ENCODE measurements around the gene NKAIN4.
"Not testable (repeated sequence)": the region's sequence is repeated elsewhere in the genome, so short reads cannot be mapped to it uniquely, and the experiment has no call there.

NKAIN4 gene

DNA sequence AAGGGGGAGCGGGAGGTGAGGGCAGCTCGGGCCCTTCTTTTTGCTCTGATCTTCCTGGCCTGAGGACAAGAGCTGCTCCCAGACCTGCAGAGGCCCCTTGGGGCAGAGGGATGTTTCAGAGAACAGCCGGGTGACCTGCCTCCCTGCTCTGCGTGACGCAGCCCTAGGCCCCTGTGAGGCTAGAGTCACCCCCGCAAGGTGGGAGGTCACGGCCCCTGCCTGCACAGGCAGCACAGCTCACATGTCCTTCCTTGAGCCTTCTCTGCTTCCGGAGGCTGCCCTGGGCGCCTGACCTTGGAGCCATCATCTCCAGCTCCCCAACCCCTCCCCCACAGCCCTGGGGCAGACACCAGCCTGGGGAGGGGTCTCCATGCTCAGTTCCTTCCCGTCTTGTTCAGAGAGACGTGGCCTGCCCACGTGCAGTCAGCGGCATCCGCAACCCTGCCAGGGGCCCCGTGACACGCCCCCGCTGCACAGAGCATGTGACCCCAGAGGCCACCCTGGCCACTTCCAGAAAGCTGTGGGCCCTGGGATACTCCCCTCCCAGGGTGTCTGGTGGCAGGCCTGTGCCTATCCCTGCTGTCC is 18.8 kb downstream of the NKAIN4 start, which contains the start of gene BIRC7:
BIRC7 (plus strand) TSS at position 507 of the 585 bp plus-strand sequence. CDS start 192 bp downstream, outside the sequence.
- no peak for DNase-seq

DNA sequence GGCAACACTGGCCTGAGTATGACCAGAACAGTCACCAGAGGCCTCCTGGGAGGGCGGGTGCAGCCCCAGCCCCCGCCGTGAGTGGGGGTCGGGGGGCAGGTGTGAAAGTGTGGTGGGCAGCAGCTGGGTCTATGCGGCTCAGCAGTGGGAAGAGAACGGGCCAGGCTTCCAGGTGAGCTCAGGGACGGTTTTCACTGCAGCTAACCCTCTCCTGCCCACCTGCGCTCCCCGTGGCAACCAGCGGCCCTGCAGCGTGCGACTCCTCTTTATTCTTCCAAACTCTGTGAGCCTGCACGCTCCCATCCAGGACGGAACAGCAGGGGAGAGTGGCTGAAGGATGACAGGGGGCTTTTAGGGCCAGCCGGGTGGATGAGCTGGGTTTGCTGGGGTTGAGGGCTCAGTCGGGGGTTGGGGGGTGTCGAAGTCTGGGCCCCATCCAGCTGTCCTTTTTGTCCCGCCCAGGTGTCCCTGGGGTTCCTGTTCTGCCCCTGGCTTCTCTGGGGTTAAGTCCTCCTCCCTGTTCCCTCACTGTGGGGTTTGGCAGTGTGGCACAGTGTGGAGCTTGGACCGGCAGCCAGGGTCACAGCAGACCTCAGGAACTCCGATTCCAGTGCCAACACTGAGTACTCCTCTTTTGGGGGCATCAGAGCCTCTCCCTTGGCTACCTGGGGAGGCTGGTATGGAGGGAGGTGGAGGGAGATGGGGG is 19.4 kb downstream of the NKAIN4 start:
- DNase-seq = no peak

DNA sequence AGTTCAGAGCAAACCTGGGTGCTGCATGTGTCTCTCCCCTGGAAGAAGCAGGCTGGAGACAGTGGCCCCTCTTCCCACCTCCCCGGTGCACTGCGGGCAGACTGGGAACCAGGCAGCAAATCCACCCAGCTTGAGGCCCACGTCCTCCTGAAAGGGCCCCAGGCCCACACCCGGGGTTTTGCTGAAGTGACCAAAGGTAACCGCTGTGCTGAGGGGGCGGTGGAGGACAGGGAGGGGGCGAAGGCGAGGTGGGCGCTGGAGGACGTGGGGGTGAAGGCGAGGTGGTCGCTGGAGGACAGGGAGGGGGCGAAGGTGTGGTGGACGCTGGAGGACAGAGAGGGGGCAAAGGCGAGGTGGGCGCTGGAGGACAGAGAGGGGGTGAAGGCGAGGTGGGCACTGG is 20.3 kb downstream of the NKAIN4 start:
- DNase-seq = no peak

DNA sequence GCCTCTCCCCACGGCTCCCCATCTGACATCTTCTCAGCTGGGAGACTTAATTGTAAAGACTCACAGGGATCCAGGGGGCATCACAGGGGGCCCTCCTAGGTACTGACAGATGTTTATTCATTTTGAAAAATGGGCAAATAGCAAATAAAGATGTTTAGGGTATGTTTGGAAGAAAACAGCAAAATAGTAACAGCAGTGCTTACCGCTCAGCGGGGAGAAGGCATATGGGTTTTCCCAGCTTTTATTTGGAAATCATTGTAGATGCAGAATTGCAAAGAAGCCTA is 21.3 kb downstream of the NKAIN4 start:
- no peak for DNase-seq

DNA sequence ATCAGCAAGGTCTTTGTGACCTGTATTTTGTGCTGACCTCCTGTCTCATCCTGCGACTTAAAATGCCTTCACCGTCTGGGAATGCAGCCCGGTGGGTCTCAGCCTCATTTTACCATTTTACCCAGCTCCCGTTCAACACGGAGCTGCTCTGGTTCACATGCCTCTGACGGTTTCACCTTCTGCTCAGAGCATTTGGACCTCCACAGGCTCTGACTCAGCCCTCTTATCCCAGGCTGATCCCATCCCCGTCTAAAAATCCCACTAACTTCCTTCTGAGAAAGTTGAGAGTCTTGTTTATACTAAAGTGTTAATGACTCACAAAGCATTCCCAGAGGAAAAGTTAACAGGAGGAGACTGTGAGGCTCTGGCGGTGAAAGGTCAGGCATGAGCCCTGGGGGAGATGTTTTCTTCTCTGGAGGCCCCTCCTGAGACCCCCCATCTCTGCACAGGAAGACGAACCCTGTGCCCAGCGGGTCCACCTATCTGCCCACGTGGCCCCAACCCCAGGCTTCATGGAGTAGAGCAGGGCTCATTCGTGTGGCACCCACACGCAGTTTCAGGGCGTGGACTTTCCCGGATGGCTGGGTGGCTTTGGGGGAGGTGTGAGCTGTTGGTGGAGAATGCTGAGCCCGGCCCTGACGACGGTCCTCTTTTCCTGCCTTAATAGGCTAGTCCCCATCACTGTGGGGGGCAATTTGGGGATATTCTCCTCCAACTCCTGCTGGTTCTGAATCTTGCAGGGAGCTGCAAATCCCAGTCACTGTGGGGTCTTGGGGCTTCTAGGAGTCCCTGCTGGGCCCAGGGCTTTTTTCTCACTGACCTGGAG is 21.8 kb downstream of the NKAIN4 start:
- DNase-seq = no peak

DNA sequence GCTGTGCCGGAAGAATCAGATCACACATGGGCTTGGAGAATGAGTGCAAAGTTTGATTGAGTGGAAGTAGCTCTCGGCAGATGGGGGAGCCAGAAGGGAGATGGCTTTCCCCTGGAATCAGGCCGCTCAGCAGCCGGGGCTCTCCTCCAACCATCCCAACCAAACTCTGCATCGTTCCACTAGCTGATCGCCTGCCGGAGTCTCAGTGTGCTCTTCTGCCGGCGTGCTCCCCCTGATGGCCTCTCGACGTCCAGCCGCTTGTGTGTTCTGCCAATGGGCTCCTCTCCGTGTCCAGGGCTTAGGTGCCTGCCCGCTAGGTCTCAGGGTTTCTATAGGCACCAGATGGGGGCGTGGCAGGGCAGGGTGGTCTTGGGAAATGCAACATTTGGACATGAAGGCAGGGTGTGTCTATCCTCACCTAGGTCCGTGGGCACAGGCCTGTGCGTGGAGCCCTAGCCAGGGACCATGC is 23.4 kb downstream of the NKAIN4 start:
- no peak for DNase-seq

DNA sequence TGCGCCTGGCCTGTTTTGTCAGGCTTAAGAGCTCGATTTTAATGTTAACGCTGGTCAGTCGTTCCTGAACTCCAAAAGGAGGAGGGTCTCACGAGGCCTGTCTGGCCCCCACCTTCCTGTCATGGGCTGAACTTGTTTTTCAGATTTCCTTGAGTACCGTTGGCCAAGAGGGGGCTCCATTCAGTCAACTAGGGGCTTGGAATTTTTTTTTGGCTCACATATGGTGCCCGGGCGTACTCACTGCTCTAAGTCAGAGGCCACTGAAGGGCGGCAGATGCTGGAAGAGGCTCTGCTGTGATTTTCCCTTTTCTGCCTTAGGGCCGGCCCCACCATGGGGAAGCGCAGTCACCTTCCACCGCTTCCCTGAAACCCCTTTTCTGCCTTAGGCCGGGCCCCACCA is 25.5 kb downstream of the NKAIN4 start:
- no peak for DNase-seq

DNA sequence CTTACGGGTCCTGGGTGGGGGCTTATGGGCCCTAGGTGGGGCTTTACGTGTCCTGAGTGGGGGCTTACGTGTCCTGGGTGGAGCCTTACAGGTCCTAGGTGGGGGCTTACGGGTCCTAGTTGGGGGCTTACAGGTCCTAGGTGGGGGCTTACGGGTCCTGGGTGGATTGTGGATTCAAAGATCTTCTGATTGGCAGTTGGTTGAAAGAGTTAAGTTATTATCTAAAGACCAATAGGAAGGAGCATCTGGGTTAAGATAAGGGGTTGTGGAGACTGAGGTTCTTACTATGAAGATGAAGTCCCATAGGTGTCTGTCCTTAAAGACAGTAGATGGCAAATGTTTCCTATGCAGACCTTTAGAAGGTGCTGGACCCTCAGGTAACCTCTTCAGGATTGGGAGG is 27.0 kb downstream of the NKAIN4 start:
- DNase-seq = no peak

DNA sequence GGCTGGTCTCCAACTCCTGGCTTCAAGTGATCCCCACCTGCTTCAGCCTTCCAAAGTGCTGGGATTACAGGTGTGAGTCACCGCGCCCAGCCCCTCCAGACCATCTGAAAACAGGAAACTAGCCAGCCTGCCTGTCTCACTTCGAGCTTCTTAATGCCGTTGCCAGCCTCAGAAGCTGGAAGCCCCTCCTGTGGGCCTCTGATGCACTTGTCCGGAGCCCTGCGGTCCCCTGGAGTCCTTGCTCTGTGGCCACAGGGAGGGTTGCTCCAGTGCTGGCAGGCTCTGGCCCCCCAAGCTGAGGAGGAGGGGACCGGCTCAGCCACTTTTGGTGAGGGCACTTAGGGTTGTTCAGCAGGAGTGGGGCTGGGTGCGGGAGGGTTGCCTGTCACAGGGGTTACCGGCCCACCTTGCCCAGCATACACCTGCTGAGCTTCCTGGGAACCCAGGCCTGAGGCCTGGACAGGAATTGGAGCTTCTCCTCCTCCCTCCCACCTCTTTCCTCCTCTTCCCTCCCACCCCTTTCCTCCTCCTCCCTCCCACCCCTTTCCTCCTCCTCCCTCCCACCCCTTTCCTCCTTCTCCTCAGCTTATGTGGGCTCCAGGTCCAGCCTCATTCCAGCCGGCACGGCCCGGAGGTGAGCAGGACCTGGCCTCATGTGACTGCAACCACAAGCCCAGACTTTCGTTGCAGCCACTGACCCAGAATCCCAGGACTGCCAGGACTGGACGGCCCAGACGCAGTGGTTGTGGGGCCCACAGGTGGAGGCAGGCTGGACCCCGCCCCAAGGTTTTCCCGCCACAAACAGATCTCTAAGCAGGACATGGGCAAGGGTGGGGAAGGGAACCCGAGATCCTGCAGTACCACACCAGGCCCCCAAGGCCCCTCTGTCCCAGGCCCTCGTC is 28.0 kb downstream of the NKAIN4 start:
- DNase-seq = no peak

DNA sequence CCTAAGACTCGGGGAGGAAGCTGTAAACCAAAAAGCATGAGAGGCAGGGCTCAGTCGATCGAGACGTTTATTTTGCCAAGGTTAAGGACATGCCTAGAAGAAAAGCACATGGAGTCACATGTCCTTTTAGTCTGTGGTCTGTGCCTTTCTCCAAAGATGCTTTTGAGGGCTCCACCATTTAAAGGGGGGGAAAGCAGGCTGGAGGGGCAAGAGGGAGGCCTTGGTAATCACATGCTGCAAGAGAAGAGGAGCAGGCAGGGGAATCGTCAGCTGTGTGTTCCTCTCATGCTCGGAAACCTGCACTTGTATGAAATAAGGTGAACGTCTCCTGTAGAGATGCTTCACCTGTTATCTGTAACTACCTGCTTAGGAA is 29.2 kb downstream of the NKAIN4 start:
- DNase-seq = no peak

DNA sequence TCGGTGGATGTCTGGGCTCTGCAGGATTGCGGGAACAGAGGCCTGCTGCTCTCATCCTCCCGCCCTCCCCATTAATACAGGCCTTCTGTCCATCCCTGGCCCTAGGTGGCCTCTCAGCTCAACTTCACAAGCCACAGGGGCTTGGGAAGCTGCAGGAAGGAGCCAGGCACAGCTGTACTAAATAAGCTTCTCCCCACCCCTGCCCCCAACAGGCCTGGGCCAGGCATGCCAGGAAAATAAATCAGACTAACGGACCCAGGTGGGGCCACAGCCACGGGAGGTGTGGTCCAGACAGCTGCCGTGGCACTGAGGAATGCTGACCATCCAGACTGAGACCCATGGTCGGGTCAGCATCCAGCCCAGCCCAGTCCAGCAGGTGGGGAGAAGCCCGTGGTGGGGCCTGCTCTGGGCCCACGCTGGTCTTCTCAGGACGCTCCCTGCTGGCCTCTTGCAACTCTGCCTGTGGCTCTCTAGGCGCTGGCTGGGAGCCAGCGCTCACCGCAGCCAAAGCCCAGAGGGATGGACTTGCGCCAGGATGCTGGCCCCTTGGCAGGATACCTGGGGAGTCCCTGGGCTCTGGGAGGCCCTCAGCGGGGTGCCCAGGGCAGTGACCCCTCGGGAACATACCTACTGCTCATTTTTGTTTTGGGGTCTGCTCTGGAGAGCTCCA is 29.7 kb downstream of the NKAIN4 start:
- DNase-seq = no peak

DNA sequence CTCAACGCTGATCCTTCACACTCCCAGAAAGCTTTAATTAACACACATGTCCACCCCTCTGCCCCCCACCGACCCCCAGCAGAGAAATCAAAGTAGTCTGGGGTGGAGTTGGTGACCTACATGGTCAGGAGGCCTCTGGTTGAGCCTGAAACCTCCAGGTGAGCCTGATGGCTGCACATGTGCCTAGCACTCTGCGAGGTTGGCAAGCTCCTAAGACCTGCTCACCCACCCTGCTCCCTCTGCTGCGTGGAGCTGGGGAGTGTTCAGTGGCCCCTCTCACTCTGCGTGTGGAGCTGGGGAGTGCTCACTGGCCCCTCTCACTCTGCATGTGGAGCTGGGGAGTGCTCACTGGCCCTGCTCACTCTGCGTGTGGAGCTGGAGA is 30.4 kb downstream of the NKAIN4 start:
- DNase-seq = no peak

DNA sequence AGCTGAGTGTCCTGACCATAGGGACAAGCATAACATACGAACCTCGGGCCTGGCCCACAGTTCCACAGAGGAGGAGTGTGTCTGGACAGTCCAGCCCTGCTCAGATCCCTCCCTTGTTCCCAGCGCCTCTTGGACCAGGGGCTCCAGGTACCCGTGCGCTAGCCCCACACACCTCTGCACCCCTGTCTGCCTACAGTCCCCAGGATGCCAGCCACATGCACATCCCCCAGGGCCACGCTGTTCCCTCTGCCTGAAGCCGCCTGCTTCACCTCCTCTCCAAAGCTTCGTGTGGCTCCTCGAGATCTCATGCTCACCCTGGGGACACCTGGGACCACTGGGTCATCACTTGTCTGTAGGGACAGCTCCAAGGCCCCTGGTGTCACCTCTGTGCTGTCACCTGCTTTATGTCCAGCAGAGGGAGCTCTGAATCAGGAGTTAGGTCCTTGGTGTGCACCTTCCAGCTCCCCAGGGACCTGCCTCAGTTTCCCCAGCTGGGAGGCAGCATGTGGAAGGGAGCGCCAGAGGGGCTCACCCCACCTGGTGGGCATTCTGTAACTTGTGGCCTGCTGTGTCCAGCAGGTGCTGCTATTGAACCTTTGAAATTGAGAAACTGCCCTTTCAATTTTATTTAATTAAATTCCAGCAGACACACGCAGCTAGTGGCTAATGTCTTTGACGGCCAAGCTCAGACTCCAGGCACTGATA is 31.0 kb downstream of the NKAIN4 start:
- no peak for DNase-seq

DNA sequence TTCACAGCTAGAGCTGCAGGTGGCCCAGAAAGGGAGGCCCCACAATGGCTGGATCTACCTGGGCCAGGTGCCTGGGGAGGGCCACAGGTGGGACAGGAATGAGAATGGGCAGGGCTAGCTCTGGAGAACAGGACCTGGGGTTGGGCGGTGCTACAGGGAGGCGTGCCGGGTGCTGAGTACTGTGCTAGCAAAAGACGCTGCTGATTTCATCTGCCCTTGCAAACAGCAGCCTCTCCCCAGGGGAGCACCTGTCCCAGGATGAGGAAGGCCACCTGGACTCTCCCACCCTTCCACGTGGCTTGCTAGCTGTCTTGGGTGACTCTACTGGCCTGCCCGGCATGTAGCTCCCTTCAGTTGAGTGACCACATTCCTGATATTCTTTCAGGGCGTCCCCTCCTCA is 31.7 kb downstream of the NKAIN4 start:
- DNase-seq = no peak

DNA sequence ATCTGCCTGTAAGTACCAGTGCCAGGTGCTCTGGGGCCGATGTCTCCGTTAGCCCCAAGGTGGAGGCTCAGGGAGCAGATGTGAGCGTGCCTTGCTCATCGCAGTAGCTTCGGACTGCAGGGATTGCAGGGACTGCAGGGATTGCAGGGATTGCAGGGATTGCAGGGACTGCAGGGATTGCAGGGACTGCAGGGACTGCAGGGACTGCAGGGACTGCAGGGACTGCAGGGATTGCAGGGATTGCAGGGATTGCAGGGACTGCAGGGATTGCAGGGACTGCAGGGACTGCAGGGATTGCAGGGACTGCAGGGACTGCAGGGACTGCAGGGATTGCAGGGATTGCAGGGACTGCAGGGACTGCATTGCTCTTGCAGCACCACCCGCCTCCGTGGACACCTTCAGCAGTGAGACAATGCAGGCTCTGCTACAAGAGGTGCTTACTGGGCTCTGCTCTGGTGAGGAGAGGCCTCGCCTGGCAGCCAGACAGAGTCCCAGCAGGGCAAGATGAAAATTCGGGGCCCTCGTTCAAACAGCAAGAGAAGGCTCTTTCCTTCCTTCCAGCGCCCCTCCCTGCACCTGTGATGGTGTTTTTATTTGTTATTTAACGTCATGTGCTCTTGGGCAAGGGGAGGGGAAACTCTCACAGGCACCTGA is 32.7 kb downstream of the NKAIN4 start:
- DNase-seq = not testable (repeated sequence)

DNA sequence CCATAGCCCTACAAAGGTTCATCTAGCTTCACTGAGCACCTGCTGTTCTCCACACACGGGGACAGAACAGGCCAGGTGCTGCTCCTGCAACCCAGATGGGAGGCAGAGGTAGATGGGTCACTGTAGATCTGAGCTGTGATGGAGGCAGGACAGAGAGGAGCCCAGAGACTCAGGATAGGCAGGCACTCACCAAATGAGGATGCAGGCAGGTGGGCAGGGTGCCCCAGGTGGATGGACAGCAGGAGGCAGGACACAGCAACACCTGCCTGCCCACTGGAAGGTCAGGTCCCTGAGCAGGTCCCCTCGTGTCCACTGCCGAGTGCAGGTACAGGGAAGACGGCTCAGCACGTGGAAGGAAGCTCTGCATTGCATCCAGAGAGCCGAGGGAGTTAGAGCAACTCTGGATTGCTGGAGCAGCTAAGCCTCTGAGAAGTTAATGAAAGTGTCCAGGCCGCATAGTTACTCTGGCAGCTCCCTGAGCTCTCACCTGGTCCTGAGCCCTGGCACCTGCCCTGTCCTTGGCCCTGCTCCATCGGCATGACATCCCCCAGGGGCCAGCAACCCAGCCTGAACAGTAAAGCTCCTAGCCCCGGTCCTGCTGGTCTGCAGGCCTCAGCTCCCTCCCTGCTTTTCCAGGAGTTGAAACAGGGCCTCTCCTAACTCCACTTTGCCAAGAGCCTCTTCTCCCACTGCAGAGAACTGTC is 33.4 kb downstream of the NKAIN4 start:
- no peak for DNase-seq

DNA sequence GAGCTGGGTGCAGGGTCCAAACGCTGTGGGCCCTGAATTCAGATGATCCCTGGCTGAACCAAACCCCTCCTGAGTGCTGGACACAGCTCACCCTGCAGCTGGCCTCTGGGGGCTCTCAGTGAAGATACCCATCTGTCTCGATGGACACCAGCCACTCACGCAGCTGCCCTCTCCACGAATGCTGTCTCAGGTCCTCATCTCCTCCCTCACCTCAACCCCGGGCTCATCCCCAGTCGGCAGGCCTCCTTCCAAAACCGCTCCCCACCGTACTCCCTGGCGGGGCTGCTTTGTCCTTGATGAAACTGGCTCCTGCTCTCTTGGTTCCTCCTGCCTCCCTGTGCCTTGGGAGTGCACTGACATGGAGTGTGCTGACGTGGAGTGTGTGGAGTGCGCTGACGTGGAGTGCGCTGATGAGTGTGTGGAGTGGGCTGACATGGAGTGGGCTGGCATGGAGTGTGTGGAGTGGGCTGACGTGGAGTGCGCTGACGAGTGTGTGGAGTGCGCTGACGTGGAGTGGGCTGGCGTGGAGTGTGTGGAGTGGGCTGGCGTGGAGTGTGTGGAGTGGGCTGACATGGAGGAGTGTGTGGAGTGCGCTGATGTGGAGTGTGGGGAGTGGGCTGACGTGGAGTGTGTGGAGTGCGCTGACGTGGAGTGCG is 34.3 kb downstream of the NKAIN4 start:
- no peak for DNase-seq

DNA sequence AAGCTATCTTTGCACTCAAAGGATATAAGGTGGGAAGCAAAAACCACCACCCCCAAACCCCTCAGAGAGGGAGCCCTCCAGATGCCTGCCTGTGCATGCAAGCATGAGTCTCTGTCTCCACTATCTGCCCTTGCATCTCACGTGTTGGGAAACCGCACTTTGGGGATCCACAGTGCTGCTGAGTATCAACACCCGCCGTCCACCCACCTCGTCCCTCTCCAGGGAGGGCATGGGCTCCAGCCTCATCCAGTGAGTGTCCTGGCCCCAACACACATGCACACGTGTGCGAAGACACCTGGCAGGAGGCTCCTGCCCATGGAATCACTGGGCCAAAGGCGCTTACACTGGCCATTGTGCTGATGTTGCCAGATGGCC is 34.8 kb downstream of the NKAIN4 start:
- no peak for DNase-seq

DNA sequence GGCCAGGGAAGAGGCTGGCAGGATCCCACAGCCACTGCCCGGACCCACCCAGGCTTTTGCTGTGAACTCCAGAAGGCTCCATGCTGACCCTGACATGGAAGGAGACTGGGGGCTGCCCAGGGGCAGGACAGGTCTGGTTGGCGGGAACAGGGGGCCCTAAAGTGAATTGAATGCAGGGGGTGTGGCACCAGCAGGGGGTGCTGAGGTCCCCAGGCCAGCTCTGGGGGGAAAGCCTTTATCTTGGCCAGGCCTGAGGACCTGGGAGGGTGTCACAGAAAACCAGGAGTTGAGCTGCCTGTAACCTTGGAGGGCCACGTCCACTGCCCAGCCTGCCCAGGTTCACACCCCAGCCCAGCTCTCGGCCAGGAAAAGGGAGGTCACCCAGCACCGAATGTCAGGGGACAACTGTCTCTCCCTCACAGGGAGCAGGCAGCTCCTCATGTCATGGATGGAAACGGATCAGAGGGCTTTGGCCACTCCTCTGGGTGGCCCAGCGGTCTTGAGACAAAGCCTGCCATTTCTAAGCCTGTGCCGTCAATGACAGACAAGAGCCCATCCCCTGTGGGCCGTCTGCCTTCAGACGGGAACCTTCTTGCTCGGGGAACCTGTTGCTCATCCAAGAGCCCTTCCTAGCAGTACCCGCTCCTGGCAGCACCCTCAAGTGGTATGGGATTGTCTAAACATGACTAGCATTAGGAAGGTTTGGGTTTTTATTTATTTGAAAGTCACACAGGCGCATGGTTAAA is 35.4 kb downstream of the NKAIN4 start:
- no peak for DNase-seq
